Astrocyte (in vitro differentiated cells and primary cell): ENCODE measurements around the gene RGSL1. TPM values are rescaled to one million over a fixed set of nuclear protein-coding genes. Genes with fewer than 3 reads are reported as not detected.

Source experiments
- DNase-seq: peaks from one replicate; pipeline ENCODE4 v3.0.0-alpha.2; 2010; ENCODE audit warnings: low read depth
- FAIRE-seq: peaks from 2 replicates; lab custom pipeline; 2011; peaks lifted over from hg19 to GRCh38; lab: Jason Lieb, UNC
- H2AFZ ChIP-seq: 2 replicates; pipeline ENCODE4 v1.6.0; 2012; ENCODE audit warnings: low read depth, low read length, inconsistent platforms
- H3K27ac ChIP-seq: 2 replicates; pipeline ENCODE4 v1.5.1; 2011; ENCODE audit warnings: low read depth, low read length, inconsistent platforms
- H3K27me3 ChIP-seq: 2 replicates; pipeline ENCODE4 v1.6.0; 2011; ENCODE audit warnings: low read length, inconsistent platforms; ENCODE audit not compliant: insufficient read depth
- H3K36me3 ChIP-seq: 2 replicates; pipeline ENCODE4 v1.5.1; 2011; ENCODE audit warnings: low read length, inconsistent platforms; ENCODE audit not compliant: insufficient read depth
- H3K4me1 ChIP-seq: 2 replicates; pipeline ENCODE4 v1.5.1; 2011; ENCODE audit warnings: low read length, inconsistent platforms; ENCODE audit not compliant: insufficient read depth
- H3K4me2 ChIP-seq: 2 replicates; pipeline ENCODE4 v1.6.0; 2012; ENCODE audit warnings: low read length, inconsistent platforms
- H3K4me3 ChIP-seq: 2 replicates; pipeline ENCODE4 v1.5.1; 2011; ENCODE audit warnings: low read depth, mild to moderate bottlenecking, low read length, inconsistent platforms; ENCODE audit not compliant: insufficient read depth
- H3K79me2 ChIP-seq: 2 replicates; pipeline ENCODE4 v1.6.0; 2012; ENCODE audit warnings: mild to moderate bottlenecking, low read length, inconsistent platforms; ENCODE audit not compliant: insufficient read depth
- H3K9ac ChIP-seq: 2 replicates; pipeline ENCODE4 v1.6.0; 2012; ENCODE audit warnings: mild to moderate bottlenecking, low read length, inconsistent platforms
- H3K9me3 ChIP-seq: 2 replicates; pipeline ENCODE4 v1.5.1; 2012; ENCODE audit warnings: low read depth, mild to moderate bottlenecking, low read length, inconsistent platforms; ENCODE audit not compliant: insufficient read depth
- H4K20me1 ChIP-seq: 2 replicates; pipeline ENCODE4 v1.6.0; 2012; ENCODE audit warnings: low read length, inconsistent platforms; ENCODE audit not compliant: insufficient read depth
- H3K27ac Mint-ChIP-seq: one replicate; pipeline ENCODE4 v1.8.0; 2021; ENCODE audit warnings: mild to moderate bottlenecking, mixed read lengths; ENCODE audit not compliant: unreplicated experiment
- H3K27me3 Mint-ChIP-seq: one replicate; pipeline ENCODE4 v1.8.0; 2021; ENCODE audit warnings: low read depth, mixed read lengths; ENCODE audit not compliant: unreplicated experiment
- H3K36me3 Mint-ChIP-seq: one replicate; pipeline ENCODE4 v1.8.0; 2021; ENCODE audit warnings: low read depth, mixed read lengths; ENCODE audit not compliant: unreplicated experiment
- H3K4me1 Mint-ChIP-seq: one replicate; pipeline ENCODE4 v1.8.0; 2021; ENCODE audit warnings: low read depth, mixed read lengths; ENCODE audit not compliant: unreplicated experiment
- H3K4me3 Mint-ChIP-seq: one replicate; pipeline ENCODE4 v1.8.0; 2021; ENCODE audit warnings: mild to moderate bottlenecking, moderate library complexity, mixed read lengths; ENCODE audit not compliant: unreplicated experiment
- H3K9me3 Mint-ChIP-seq: one replicate; pipeline ENCODE4 v1.8.0; 2021; ENCODE audit warnings: mild to moderate bottlenecking, mixed read lengths; ENCODE audit not compliant: unreplicated experiment
- CTCF ChIP-seq: IDR thresholded peaks from 2 replicates; pipeline ENCODE4 v1.5.1; 2011; ENCODE audit warnings: low read depth, mild to moderate bottlenecking, inconsistent platforms, low read length, moderate library complexity; ENCODE audit not compliant: insufficient read depth
- EZH2 ChIP-seq: IDR thresholded peaks from 2 replicates; pipeline ENCODE4 v1.6.1; 2012; ENCODE audit warnings: mild to moderate bottlenecking, low read length, inconsistent platforms; ENCODE audit not compliant: insufficient read depth
- total RNA-seq: library from RNA; stranded (reverse); gene quantifications from 2 replicates; pipeline ENCODE4 v1.2.1, GENCODE V29; 2021

RGSL1 gene
- total RNA-seq, 1 donor from 2014 or later: not detected

GRCh38 chr1:182533896-182534295, 84.0 kb downstream of the RGSL1 start:
- Mint-ChIP-seq H3K36me3 (no peaks in the 10 kb centered on the region), H3K27me3 (peaks cover 4% of the 10 kb centered on the region), H3K4me1 (no peaks in the 10 kb centered on the region), H3K4me3 (no peak overlapping the region), H3K27ac (no peak overlapping the region), H3K9me3 (peaks cover 2% of the 10 kb centered on the region)
- Histone ChIP-seq H3K9me3 (no peaks in the 10 kb centered on the region), H3K4me3 (no peak overlapping the region), H3K9ac (no peak overlapping the region), H3K79me2 (no peaks in the 10 kb centered on the region), H3K27me3 (no peaks in the 10 kb centered on the region), H2AFZ (no peak overlapping the region), H3K36me3 (no peaks in the 10 kb centered on the region), H3K27ac (no peak overlapping the region), H3K4me2 (no peak overlapping the region), H4K20me1 (no peaks in the 10 kb centered on the region), H3K4me1 (no peaks in the 10 kb centered on the region)
- no peak for FAIRE-seq
- no peak for TF ChIP-seq CTCF
- no peak for TF ChIP-seq EZH2
- no peak for DNase-seq

- Histone ChIP-seq H3K9ac (no peak overlapping the region), H3K27ac (no peak overlapping the region), H3K4me1 (no peaks in the 10 kb centered on the region), H2AFZ (no peak overlapping the region), H4K20me1 (no peaks in the 10 kb centered on the region), H3K79me2 (no peaks in the 10 kb centered on the region), H3K27me3 (no peaks in the 10 kb centered on the region), H3K4me3 (no peak overlapping the region), H3K4me2 (no peak overlapping the region), H3K9me3 (no peaks in the 10 kb centered on the region), H3K36me3 (no peaks in the 10 kb centered on the region)
- no peaks in the 10 kb centered on the region for H3K4me1 Mint-ChIP-seq
- peaks cover 3% of the 10 kb centered on the region for H3K27me3 Mint-ChIP-seq
- peaks cover 8% of the 10 kb centered on the region for H3K9me3 Mint-ChIP-seq
- FAIRE-seq (no peak), DNase-seq (no peak)
- H3K36me3 Mint-ChIP-seq: no peaks in the 10 kb centered on the region
- no peak for TF ChIP-seq CTCF
- TF ChIP-seq EZH2: no peak
- no peak overlapping the region for H3K27ac Mint-ChIP-seq
- H3K4me3 Mint-ChIP-seq: no peak overlapping the region
Observed at GRCh38 chr1:182549346-182549745, 99.4 kb downstream of the RGSL1 start.

GRCh38 chr1:182549811-182550210, 99.9 kb downstream of the RGSL1 start:
- Histone ChIP-seq H3K9ac (no peak overlapping the region), H3K4me3 (no peak overlapping the region), H3K27ac (no peak overlapping the region), H3K27me3 (no peaks in the 10 kb centered on the region), H3K9me3 (no peaks in the 10 kb centered on the region), H2AFZ (no peak overlapping the region), H3K4me1 (no peaks in the 10 kb centered on the region), H3K4me2 (no peak overlapping the region), H3K36me3 (no peaks in the 10 kb centered on the region), H3K79me2 (no peaks in the 10 kb centered on the region), H4K20me1 (no peaks in the 10 kb centered on the region)
- peaks cover 3% of the 10 kb centered on the region for H3K27me3 Mint-ChIP-seq
- FAIRE-seq (no peak), DNase-seq (no peak)
- no peak overlapping the region for H3K27ac Mint-ChIP-seq
- no peaks in the 10 kb centered on the region for H3K36me3 Mint-ChIP-seq
- H3K9me3 Mint-ChIP-seq: peaks cover 8% of the 10 kb centered on the region
- H3K4me3 Mint-ChIP-seq: no peak overlapping the region
- no peaks in the 10 kb centered on the region for H3K4me1 Mint-ChIP-seq
- TF ChIP-seq EZH2: no peak
- no peak for TF ChIP-seq CTCF
